ENCODE measurements around the gene UBASH3B. TPM values are rescaled to one million over a fixed set of nuclear protein-coding genes. Genes with fewer than 3 reads are reported as not detected.

Gene UBASH3B
- total RNA-seq, 1 donor from 2014 or later, result 62.1 TPM

GRCh38 chr11:122784325-122784955, 128.9 kb downstream of the UBASH3B start:
- Histone ChIP-seq H3K79me2 (ENCODE audit: insufficient read depth, low read length) (no peaks in the 10 kb centered on the region), H3K9me3 (ENCODE audit: insufficient read depth, low read depth, low read length) (no peaks in the 10 kb centered on the region), H3K27me3 (ENCODE audit: insufficient read depth, low read length) (no peaks in the 10 kb centered on the region), H3K9ac (ENCODE audit: low read length) (peak overlapping the region; percentile 70), H3K4me2 (ENCODE audit: low read length) (peak overlapping the region; percentile 39), H3K27ac (ENCODE audit: low read depth, low read length) (peak overlapping the region; percentile 88), H3K4me1 (ENCODE audit: insufficient read depth, low read length) (peaks cover 23% of the 10 kb centered on the region), H3K4me3 (ENCODE audit: insufficient read depth, low read depth, low read length) (no peak overlapping the region), H2AFZ (ENCODE audit: low read depth, low read length) (no peak overlapping the region), H3K36me3 (ENCODE audit: insufficient read depth, low read length) (peaks cover 35% of the 10 kb centered on the region), H4K20me1 (ENCODE audit: insufficient read depth, low read length) (no peaks in the 10 kb centered on the region)
- FAIRE-seq (peak; percentile 55), DNase-seq (ENCODE audit: low read depth) (peak; percentile 92)
- TF ChIP-seq EZH2 (IDR thresholded peaks at IDR 0.05; ENCODE audit: insufficient read depth, low read length) (no peak), CTCF (IDR thresholded peaks at IDR 0.05; ENCODE audit: insufficient read depth, low read depth, low read length) (no peak)
- H3K9me3 Mint-ChIP-seq (ENCODE audit: unreplicated experiment), result no peaks in the 10 kb centered on the region
- no peak overlapping the region for H3K4me3 Mint-ChIP-seq (ENCODE audit: unreplicated experiment)
- peak overlapping the region; percentile 38 for H3K27ac Mint-ChIP-seq (ENCODE audit: unreplicated experiment)
- peaks cover 13% of the 10 kb centered on the region for H3K36me3 Mint-ChIP-seq (ENCODE audit: low read depth, unreplicated experiment)
- no peaks in the 10 kb centered on the region for H3K27me3 Mint-ChIP-seq (ENCODE audit: low read depth, unreplicated experiment)
- peaks cover 25% of the 10 kb centered on the region for H3K4me1 Mint-ChIP-seq (ENCODE audit: low read depth, unreplicated experiment)

GRCh38 chr11:122785031-122785541, 129.6 kb downstream of the UBASH3B start:
- no peaks in the 10 kb centered on the region for H3K9me3 ChIP-seq (ENCODE audit: insufficient read depth, low read depth, low read length)
- H3K4me2 ChIP-seq (ENCODE audit: low read length), result peak overlapping the region; percentile 39
- H3K4me3 ChIP-seq (ENCODE audit: insufficient read depth, low read depth, low read length), result no peak overlapping the region
- H3K27me3 Mint-ChIP-seq (ENCODE audit: low read depth, unreplicated experiment), result no peaks in the 10 kb centered on the region
- H3K4me1 Mint-ChIP-seq (ENCODE audit: low read depth, unreplicated experiment), result peaks cover 21% of the 10 kb centered on the region
- peak overlapping the region; percentile 42 for H3K9ac ChIP-seq (ENCODE audit: low read length)
- no peaks in the 10 kb centered on the region for H3K79me2 ChIP-seq (ENCODE audit: insufficient read depth, low read length)
- no peak overlapping the region for H3K27ac Mint-ChIP-seq (ENCODE audit: unreplicated experiment)
- peaks cover 23% of the 10 kb centered on the region for H3K4me1 ChIP-seq (ENCODE audit: insufficient read depth, low read length)
- H4K20me1 ChIP-seq (ENCODE audit: insufficient read depth, low read length), result no peaks in the 10 kb centered on the region
- no peaks in the 10 kb centered on the region for H3K9me3 Mint-ChIP-seq (ENCODE audit: unreplicated experiment)
- H2AFZ ChIP-seq (ENCODE audit: low read depth, low read length), result no peak overlapping the region
- H3K27me3 ChIP-seq (ENCODE audit: insufficient read depth, low read length), result no peaks in the 10 kb centered on the region
- peaks cover 37% of the 10 kb centered on the region for H3K36me3 ChIP-seq (ENCODE audit: insufficient read depth, low read length)
- peak overlapping the region; percentile 88 for H3K27ac ChIP-seq (ENCODE audit: low read depth, low read length)
- peaks cover 14% of the 10 kb centered on the region for H3K36me3 Mint-ChIP-seq (ENCODE audit: low read depth, unreplicated experiment)
- FAIRE-seq, result no peak
- H3K4me3 Mint-ChIP-seq (ENCODE audit: unreplicated experiment), result no peak overlapping the region
- no peak for TF ChIP-seq CTCF (IDR thresholded peaks at IDR 0.05; ENCODE audit: insufficient read depth, low read depth, low read length)
- TF ChIP-seq EZH2 (IDR thresholded peaks at IDR 0.05; ENCODE audit: insufficient read depth, low read length), result no peak
- DNase-seq (ENCODE audit: low read depth), result no peak

DNA sequence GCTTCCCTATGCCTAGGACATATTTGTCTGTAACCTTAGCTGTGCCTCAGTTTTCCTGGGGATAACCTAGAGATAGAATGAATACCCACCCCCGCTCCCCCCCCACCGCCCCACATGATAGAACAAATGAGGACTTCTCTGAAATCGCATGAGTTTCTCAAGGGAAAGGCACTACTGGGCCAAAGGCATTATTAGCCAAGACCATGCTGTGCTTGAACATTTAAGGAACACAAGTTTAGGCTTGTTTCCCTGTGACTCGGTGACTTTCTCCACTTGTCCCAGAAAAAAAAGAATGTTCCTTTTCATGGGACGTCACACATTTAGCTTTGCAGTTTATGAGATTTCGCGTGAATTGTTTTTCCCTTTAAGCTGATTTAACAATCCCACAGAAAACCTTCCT, 131.4 kb downstream of the UBASH3B start:
- no peak overlapping the region for H3K27ac Mint-ChIP-seq (ENCODE audit: unreplicated experiment)
- Histone ChIP-seq H3K9me3 (ENCODE audit: insufficient read depth, low read depth, low read length) (no peaks in the 10 kb centered on the region), H3K27me3 (ENCODE audit: insufficient read depth, low read length) (no peaks in the 10 kb centered on the region), H3K4me3 (ENCODE audit: insufficient read depth, low read depth, low read length) (no peak overlapping the region), H3K36me3 (ENCODE audit: insufficient read depth, low read length) (peaks cover 34% of the 10 kb centered on the region), H2AFZ (ENCODE audit: low read depth, low read length) (no peak overlapping the region), H3K4me1 (ENCODE audit: insufficient read depth, low read length) (peaks cover 26% of the 10 kb centered on the region), H3K79me2 (ENCODE audit: insufficient read depth, low read length) (no peaks in the 10 kb centered on the region), H3K27ac (ENCODE audit: low read depth, low read length) (no peak overlapping the region), H4K20me1 (ENCODE audit: insufficient read depth, low read length) (no peaks in the 10 kb centered on the region), H3K4me2 (ENCODE audit: low read length) (no peak overlapping the region), H3K9ac (ENCODE audit: low read length) (no peak overlapping the region)
- no peak for TF ChIP-seq CTCF (IDR thresholded peaks at IDR 0.05; ENCODE audit: insufficient read depth, low read depth, low read length)
- TF ChIP-seq EZH2 (IDR thresholded peaks at IDR 0.05; ENCODE audit: insufficient read depth, low read length), result no peak
- peaks cover 7% of the 10 kb centered on the region for H3K36me3 Mint-ChIP-seq (ENCODE audit: low read depth, unreplicated experiment)
- FAIRE-seq (no peak), DNase-seq (ENCODE audit: low read depth) (no peak)
- H3K4me1 Mint-ChIP-seq (ENCODE audit: low read depth, unreplicated experiment), result peaks cover 23% of the 10 kb centered on the region
- H3K27me3 Mint-ChIP-seq (ENCODE audit: low read depth, unreplicated experiment), result no peaks in the 10 kb centered on the region
- no peaks in the 10 kb centered on the region for H3K9me3 Mint-ChIP-seq (ENCODE audit: unreplicated experiment)
- no peak overlapping the region for H3K4me3 Mint-ChIP-seq (ENCODE audit: unreplicated experiment)
